Mammary epithelial cell (primary cell): ENCODE data around the gene PARP12.

Source experiments
- EZH2 ChIP-seq: IDR thresholded peaks from 2 replicates; pipeline ENCODE4 v1.6.1; 2012; ENCODE audit warnings: low read length, inconsistent platforms, borderline replicate concordance
- TF ChIP-seq, protein P1 (sequence below), 2 donors: IDR thresholded peaks in 1 of 2; conservative IDR thresholded peaks in 1 of 2; 2 replicates each; pipeline ENCODE4 v1.5.1; 2011 to 2012; ENCODE audit warnings: inconsistent platforms in 2 of 2, low read length in 2 of 2, mild to moderate bottlenecking in 2 of 2, control low read depth in 1 of 2, low read depth in 1 of 2; ENCODE audit not compliant: insufficient read depth in 1 of 2; ENCODE audit errors: extremely low read depth in 1 of 2

DNA sequence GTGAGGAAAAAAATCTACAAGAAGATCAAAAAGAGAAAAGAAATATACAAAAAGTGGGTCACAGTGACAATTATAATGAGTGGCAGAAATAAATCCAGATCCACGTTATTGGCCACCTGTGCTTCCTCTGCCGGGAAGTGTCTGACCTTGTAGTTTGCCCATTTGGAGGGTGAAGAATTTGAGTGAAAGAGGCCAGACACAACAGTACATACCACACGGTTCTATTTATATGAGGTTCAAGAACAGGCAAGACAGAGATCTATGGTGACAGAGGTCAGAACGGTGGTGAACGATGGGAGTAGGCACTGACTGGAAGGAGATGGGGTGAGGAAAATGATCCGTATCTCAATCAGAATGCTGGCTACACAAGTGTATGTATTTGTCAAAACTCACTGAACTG is 17.1 kb downstream of the PARP12 start:
- TF ChIP-seq EZH2: no peak
- TF ChIP-seq, protein P1, sequence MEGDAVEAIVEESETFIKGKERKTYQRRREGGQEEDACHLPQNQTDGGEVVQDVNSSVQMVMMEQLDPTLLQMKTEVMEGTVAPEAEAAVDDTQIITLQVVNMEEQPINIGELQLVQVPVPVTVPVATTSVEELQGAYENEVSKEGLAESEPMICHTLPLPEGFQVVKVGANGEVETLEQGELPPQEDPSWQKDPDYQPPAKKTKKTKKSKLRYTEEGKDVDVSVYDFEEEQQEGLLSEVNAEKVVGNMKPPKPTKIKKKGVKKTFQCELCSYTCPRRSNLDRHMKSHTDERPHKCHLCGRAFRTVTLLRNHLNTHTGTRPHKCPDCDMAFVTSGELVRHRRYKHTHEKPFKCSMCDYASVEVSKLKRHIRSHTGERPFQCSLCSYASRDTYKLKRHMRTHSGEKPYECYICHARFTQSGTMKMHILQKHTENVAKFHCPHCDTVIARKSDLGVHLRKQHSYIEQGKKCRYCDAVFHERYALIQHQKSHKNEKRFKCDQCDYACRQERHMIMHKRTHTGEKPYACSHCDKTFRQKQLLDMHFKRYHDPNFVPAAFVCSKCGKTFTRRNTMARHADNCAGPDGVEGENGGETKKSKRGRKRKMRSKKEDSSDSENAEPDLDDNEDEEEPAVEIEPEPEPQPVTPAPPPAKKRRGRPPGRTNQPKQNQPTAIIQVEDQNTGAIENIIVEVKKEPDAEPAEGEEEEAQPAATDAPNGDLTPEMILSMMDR (conservative IDR thresholded peaks at IDR 0.05 in 1 of 2, IDR thresholded peaks at IDR 0.05 in 1 of 2; ENCODE audit: extremely low read depth in 1 of 2, insufficient read depth in 1 of 2, low read depth in 1 of 2, low read length in 2 of 2): no peak
